SK-N-SH treated with all-trans-retinoic acid at 6 μM for 48 hours (cell line): ENCODE measurements around the gene OOSP2.
"Not testable (repeated sequence)": the region's sequence is repeated elsewhere in the genome, so short reads cannot be mapped to it uniquely, and the experiment has no call there.

Source experiments
- ATAC-seq: fragments of 200-7000 bp; cut with Tn5 transposase; 3 replicates; pipeline ENCODE4 v1.9.1; 2020; ENCODE audit warnings: mild to moderate bottlenecking, moderate library complexity
- ARNTL ChIP-seq: fragments of 450-650 bp; formaldehyde crosslinking; IDR thresholded peaks from 2 replicates; pipeline ENCODE4 v1.5.0; 2020; ENCODE audit warnings: low read depth, mild to moderate bottlenecking, moderate library complexity, borderline replicate concordance
- BACH2 ChIP-seq: fragments of 250-450 bp; sonication (Bioruptor Pico); IDR thresholded peaks from 2 replicates; pipeline ENCODE4 v1.9.0; 2021; ENCODE audit warnings: mild to moderate bottlenecking, borderline replicate concordance
- CSDC2 ChIP-seq: fragments of 250-450 bp; sonication (Bioruptor Pico); IDR thresholded peaks from 2 replicates; pipeline ENCODE4 v1.5.0; 2020; ENCODE audit warnings: mild to moderate bottlenecking, moderate library complexity
- ESRRG ChIP-seq: fragments of 250-450 bp; sonication (Bioruptor Pico); IDR thresholded peaks from 2 replicates; pipeline ENCODE4 v1.6.1; 2021; ENCODE audit warnings: mild to moderate bottlenecking
- GLIS3 ChIP-seq: fragments of 250-450 bp; sonication (Bioruptor Pico); IDR thresholded peaks from 2 replicates; pipeline ENCODE4 v1.5.0; 2020; ENCODE audit warnings: mild to moderate bottlenecking, moderate library complexity
- ISL1 ChIP-seq: fragments of 250-450 bp; sonication (Bioruptor Pico); IDR thresholded peaks from 2 replicates; pipeline ENCODE4 v2.1.2; 2022; ENCODE audit warnings: mild to moderate bottlenecking, moderate library complexity
- OSR1 ChIP-seq: fragments of 250-450 bp; sonication (Bioruptor Pico); IDR thresholded peaks from 2 replicates; pipeline ENCODE4 v1.8.0; 2022; ENCODE audit warnings: moderate library complexity, mild to moderate bottlenecking, inconsistent platforms
- PPARA ChIP-seq: fragments of 250-450 bp; sonication (Bioruptor Pico); IDR thresholded peaks from 2 replicates; pipeline ENCODE4 v1.5.0; 2020; ENCODE audit warnings: mild to moderate bottlenecking, borderline replicate concordance
- RARB ChIP-seq: fragments of 250-450 bp; sonication (Bioruptor Pico); IDR thresholded peaks from 2 replicates; pipeline ENCODE4 v1.8.0; 2021; ENCODE audit warnings: mild to moderate bottlenecking, moderate library complexity
- SNAI2 ChIP-seq: fragments of 250-450 bp; sonication (Bioruptor Pico); IDR thresholded peaks from 2 replicates; pipeline ENCODE4 v1.5.0; 2020; ENCODE audit warnings: mild to moderate bottlenecking, moderate library complexity
- TCF4 ChIP-seq: fragments of 250-450 bp; sonication (Bioruptor Pico); IDR thresholded peaks from 2 replicates; pipeline ENCODE4 v1.8.0; 2021; ENCODE audit warnings: mild to moderate bottlenecking, moderate library complexity, borderline replicate concordance
- ZC3H10 ChIP-seq: fragments of 250-450 bp; sonication (Bioruptor Pico); IDR thresholded peaks from 2 replicates; pipeline ENCODE4 v1.5.1; 2021; ENCODE audit warnings: mild to moderate bottlenecking, moderate library complexity
- ZFP3 ChIP-seq: fragments of 250-450 bp; sonication (Bioruptor Pico); IDR thresholded peaks from 2 replicates; pipeline ENCODE4 v1.5.0; 2020; ENCODE audit warnings: mild to moderate bottlenecking, moderate library complexity
- ZFP30 ChIP-seq: fragments of 450-650 bp; formaldehyde crosslinking; IDR thresholded peaks from 2 replicates; pipeline ENCODE4 v1.5.0; 2022; ENCODE audit warnings: mild to moderate bottlenecking, moderate library complexity
- ZNF565 ChIP-seq: fragments of 450-650 bp; formaldehyde crosslinking; conservative IDR thresholded peaks from 2 replicates; pipeline ENCODE4 v1.5.0; 2020; ENCODE audit warnings: low read depth, mild to moderate bottlenecking, moderate library complexity
- ZNF70 ChIP-seq: fragments of 450-650 bp; formaldehyde crosslinking; IDR thresholded peaks from 2 replicates; pipeline ENCODE4 v1.5.0; 2020; ENCODE audit warnings: mild to moderate bottlenecking, moderate library complexity
- ZNF8 ChIP-seq: fragments of 450-650 bp; formaldehyde crosslinking; IDR thresholded peaks from 2 replicates; pipeline ENCODE4 v1.5.0; 2020; ENCODE audit warnings: mild to moderate bottlenecking, moderate library complexity
- TF ChIP-seq, protein P1 (sequence below): fragments of 250-450 bp; sonication (Bioruptor Pico); IDR thresholded peaks from 2 replicates; pipeline ENCODE4 v1.5.1; 2021; ENCODE audit warnings: mild to moderate bottlenecking, moderate library complexity
- TF ChIP-seq, protein P2 (sequence below): fragments of 250-450 bp; sonication (Bioruptor Pico); IDR thresholded peaks from 2 replicates; pipeline ENCODE4 v1.5.1; 2020; ENCODE audit warnings: low read depth, mild to moderate bottlenecking, moderate library complexity
- TF ChIP-seq, protein P3 (sequence below): fragments of 250-450 bp; sonication (Bioruptor Pico); IDR thresholded peaks from 2 replicates; pipeline ENCODE4 v1.8.0; 2021; ENCODE audit warnings: low read depth, mild to moderate bottlenecking, moderate library complexity, borderline replicate concordance
- TF ChIP-seq, protein P4 (sequence below): fragments of 250-450 bp; sonication (Bioruptor Pico); IDR thresholded peaks from 2 replicates; pipeline ENCODE4 v1.5.0; 2020; ENCODE audit warnings: mild to moderate bottlenecking, moderate library complexity

Gene OOSP2

DNA sequence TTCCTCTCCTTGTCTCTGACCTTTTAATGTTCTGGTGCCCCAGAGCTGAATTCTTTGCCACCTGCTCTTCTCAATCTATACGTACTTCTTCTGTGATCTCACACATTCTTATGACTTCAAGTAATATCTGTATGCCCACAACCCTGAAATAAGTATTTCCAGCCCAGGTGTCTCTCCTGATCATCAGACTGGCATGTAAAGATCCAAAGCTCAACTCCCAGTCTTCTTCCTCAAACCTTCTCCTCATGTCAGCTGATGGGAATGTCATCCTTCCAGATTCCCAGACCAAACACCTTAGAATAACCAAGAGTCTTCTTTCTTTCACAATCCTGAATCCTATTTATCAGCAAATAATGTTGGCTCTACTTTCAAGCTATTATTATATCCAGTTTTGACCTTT lies 25.6 kb downstream of the OOSP2 start:
- ATAC-seq, result no peak
- TF ChIP-seq, protein P1, sequence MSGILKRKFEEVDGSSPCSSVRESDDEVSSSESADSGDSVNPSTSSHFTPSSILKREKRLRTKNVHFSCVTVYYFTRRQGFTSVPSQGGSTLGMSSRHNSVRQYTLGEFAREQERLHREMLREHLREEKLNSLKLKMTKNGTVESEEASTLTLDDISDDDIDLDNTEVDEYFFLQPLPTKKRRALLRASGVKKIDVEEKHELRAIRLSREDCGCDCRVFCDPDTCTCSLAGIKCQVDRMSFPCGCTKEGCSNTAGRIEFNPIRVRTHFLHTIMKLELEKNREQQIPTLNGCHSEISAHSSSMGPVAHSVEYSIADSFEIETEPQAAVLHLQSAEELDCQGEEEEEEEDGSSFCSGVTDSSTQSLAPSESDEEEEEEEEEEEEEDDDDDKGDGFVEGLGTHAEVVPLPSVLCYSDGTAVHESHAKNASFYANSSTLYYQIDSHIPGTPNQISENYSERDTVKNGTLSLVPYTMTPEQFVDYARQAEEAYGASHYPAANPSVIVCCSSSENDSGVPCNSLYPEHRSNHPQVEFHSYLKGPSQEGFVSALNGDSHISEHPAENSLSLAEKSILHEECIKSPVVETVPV, result no peak
- TF ChIP-seq SNAI2 (CRISPR knock-in tag) (no peak), RARB (no peak), BACH2 (no peak), ISL1 (CRISPR knock-in tag) (no peak), TCF4 (CRISPR knock-in tag) (no peak), ZC3H10 (CRISPR knock-in tag) (no peak), ZFP3 (CRISPR knock-in tag) (no peak), OSR1 (CRISPR knock-in tag) (no peak), PPARA (no peak), ESRRG (no peak), ARNTL (no peak), CSDC2 (no peak)

DNA sequence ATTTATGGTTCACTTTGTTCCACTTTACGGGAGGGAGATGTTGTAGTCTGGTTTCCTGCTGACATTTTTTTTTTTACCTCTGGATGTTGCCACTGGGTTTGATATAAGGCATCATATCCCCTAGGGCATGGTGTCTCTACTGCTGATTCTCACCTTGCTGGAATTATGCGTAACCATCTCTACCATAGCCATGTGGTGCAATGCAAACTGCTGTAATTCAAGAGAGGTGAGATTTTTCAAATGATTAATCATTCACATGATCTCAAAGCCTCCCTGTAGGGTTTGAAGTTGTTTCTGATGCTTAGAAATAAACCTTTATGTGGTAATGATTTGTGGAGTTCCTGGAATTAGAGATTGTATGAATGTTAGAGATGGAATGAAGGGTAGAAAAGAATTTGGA lies 29.2 kb downstream of the OOSP2 start:
- ATAC-seq, result no peak
- TF ChIP-seq ZNF565 (CRISPR knock-in tag), result no peak
- TF ChIP-seq SNAI2 (CRISPR knock-in tag), result no peak
- TF ChIP-seq BACH2, result no peak
- no peak for TF ChIP-seq ZNF70 (CRISPR knock-in tag)
- TF ChIP-seq ZNF8 (CRISPR knock-in tag), result no peak
- TF ChIP-seq PPARA, result no peak
- no peak for TF ChIP-seq ESRRG

DNA sequence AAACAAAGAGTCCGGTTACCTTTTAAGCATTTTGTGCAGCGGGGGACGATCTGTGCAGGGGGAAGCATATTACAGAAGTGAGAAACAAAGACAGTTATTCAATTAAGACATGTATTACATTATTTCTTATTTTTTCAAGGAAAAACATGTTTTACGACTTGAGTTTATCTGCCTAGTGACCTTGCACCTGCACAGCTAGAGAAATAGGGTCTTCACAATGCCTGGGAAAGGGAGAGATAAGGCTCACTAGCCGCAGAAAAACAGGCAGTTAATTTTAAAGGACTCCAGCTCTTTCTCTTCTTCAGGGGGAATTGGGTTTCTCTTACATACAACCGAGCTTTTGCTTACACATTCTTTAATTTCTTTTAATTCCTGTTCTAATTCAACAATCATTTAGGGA lies 31.4 kb downstream of the OOSP2 start:
- not testable (repeated sequence) for ATAC-seq

DNA sequence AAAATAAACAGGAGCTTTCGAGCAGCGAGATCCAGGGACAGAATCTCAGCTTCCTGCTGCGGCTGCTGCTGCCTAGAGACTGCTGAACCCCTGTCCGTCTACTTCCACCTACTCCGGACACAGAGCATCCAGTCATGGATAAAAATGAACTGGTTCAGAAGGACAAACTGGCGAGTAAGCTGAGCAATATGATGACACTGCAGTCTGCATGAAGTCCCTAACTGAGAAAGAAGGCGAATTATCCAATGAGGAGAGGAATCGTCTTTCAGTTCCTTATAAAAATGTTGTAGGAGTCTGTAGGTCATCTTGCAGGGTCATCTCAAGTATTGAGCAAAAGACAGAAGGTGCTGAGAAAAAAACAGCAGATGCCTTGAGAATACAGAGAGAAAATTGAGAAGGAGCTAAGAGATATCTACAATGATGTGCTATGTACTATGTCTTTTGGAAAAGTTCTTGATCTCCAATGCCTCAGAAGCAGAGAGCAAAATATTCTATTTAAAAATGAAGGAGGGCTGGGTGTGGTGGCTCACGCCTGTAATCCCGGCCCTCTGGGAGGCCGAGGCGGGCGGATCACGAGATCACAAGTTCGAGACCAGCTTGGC lies 37.1 kb downstream of the OOSP2 start:
- no peak for ATAC-seq
- TF ChIP-seq BACH2 (no peak), ESRRG (no peak), ZNF565 (CRISPR knock-in tag) (no peak), ARNTL (no peak), ISL1 (CRISPR knock-in tag) (no peak), SNAI2 (CRISPR knock-in tag) (no peak), TCF4 (CRISPR knock-in tag) (no peak), OSR1 (CRISPR knock-in tag) (no peak), PPARA (no peak)
- TF ChIP-seq, protein P1, result no peak

DNA sequence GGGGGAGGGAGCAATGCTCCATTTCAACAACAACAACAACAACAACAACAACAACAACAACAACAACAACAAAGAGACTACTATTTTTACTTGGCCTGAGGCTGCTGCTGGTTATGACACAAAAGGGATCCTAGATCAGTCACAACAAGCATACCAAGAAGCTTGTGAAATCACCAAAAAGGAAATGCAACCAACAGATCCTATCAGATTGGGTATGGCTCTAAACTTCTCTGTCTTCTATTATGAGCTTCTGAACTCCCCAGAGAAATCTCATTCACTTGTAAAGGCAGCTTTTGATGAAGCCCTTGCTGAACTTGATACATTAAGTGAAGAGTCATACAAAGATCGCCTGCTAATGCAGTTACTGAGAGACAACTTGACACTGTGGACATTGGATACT lies 37.8 kb downstream of the OOSP2 start:
- no peak for ATAC-seq
- TF ChIP-seq TCF4 (CRISPR knock-in tag), result no peak
- TF ChIP-seq OSR1 (CRISPR knock-in tag), result no peak
- TF ChIP-seq, protein P2, sequence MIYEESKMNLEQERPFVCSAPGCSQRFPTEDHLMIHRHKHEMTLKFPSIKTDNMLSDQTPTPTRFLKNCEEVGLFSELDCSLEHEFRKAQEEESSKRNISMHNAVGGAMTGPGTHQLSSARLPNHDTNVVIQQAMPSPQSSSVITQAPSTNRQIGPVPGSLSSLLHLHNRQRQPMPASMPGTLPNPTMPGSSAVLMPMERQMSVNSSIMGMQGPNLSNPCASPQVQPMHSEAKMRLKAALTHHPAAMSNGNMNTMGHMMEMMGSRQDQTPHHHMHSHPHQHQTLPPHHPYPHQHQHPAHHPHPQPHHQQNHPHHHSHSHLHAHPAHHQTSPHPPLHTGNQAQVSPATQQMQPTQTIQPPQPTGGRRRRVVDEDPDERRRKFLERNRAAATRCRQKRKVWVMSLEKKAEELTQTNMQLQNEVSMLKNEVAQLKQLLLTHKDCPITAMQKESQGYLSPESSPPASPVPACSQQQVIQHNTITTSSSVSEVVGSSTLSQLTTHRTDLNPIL (CRISPR knock-in tag), result no peak
- no peak for TF ChIP-seq ARNTL
- no peak for TF ChIP-seq BACH2
- TF ChIP-seq SNAI2 (CRISPR knock-in tag), result no peak
- TF ChIP-seq, protein P1, result no peak
- TF ChIP-seq, protein P3, sequence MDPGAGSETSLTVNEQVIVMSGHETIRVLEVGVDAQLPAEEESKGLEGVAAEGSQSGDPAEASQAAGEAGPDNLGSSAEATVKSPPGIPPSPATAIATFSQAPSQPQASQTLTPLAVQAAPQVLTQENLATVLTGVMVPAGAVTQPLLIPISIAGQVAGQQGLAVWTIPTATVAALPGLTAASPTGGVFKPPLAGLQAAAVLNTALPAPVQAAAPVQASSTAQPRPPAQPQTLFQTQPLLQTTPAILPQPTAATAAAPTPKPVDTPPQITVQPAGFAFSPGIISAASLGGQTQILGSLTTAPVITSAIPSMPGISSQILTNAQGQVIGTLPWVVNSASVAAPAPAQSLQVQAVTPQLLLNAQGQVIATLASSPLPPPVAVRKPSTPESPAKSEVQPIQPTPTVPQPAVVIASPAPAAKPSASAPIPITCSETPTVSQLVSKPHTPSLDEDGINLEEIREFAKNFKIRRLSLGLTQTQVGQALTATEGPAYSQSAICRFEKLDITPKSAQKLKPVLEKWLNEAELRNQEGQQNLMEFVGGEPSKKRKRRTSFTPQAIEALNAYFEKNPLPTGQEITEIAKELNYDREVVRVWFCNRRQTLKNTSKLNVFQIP (CRISPR knock-in tag), result no peak
- no peak for TF ChIP-seq CSDC2
- no peak for TF ChIP-seq ZNF8 (CRISPR knock-in tag)
- TF ChIP-seq ESRRG, result no peak
- TF ChIP-seq ZNF70 (CRISPR knock-in tag), result no peak
- TF ChIP-seq, protein P4, sequence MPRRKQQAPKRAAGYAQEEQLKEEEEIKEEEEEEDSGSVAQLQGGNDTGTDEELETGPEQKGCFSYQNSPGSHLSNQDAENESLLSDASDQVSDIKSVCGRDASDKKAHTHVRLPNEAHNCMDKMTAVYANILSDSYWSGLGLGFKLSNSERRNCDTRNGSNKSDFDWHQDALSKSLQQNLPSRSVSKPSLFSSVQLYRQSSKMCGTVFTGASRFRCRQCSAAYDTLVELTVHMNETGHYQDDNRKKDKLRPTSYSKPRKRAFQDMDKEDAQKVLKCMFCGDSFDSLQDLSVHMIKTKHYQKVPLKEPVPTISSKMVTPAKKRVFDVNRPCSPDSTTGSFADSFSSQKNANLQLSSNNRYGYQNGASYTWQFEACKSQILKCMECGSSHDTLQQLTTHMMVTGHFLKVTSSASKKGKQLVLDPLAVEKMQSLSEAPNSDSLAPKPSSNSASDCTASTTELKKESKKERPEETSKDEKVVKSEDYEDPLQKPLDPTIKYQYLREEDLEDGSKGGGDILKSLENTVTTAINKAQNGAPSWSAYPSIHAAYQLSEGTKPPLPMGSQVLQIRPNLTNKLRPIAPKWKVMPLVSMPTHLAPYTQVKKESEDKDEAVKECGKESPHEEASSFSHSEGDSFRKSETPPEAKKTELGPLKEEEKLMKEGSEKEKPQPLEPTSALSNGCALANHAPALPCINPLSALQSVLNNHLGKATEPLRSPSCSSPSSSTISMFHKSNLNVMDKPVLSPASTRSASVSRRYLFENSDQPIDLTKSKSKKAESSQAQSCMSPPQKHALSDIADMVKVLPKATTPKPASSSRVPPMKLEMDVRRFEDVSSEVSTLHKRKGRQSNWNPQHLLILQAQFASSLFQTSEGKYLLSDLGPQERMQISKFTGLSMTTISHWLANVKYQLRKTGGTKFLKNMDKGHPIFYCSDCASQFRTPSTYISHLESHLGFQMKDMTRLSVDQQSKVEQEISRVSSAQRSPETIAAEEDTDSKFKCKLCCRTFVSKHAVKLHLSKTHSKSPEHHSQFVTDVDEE, result no peak
- TF ChIP-seq ZNF565 (CRISPR knock-in tag), result no peak
- no peak for TF ChIP-seq GLIS3 (CRISPR knock-in tag)
- no peak for TF ChIP-seq PPARA
- TF ChIP-seq RARB, result no peak
- no peak for TF ChIP-seq ZFP30 (CRISPR knock-in tag)
